HEK293 (cell line): ENCODE data around the gene OR5P2.

Experiments used
- CTCF ChIP-seq: fragments of 450-650 bp; formaldehyde crosslinking; IDR thresholded peaks from 2 replicates; pipeline ENCODE4 v1.5.1; 2016; ENCODE audit warnings: missing biosample characterization, missing genetic modification characterization
- GLIS1 ChIP-seq: fragments of 450-650 bp; formaldehyde crosslinking; IDR thresholded peaks from 2 replicates; pipeline ENCODE4 v1.5.1; 2016; ENCODE audit warnings: missing biosample characterization, missing genetic modification characterization
- SALL2 ChIP-seq: fragments of 450-650 bp; formaldehyde crosslinking; IDR thresholded peaks from 2 replicates; pipeline ENCODE4 v1.5.0; 2017; ENCODE audit warnings: missing biosample characterization, mild to moderate bottlenecking, missing genetic modification characterization, borderline replicate concordance
- ZNF248 ChIP-seq: fragments of 450-650 bp; formaldehyde crosslinking; IDR thresholded peaks from 2 replicates; pipeline ENCODE4 v1.5.1; 2017; ENCODE audit warnings: missing biosample characterization, missing genetic modification characterization
- ZNF362 ChIP-seq: fragments of 450-650 bp; formaldehyde crosslinking; IDR thresholded peaks from 2 replicates; pipeline ENCODE4 v1.5.1; 2016; ENCODE audit warnings: missing biosample characterization, missing genetic modification characterization
- ZNF398 ChIP-seq: fragments of 450-650 bp; formaldehyde crosslinking; IDR thresholded peaks from 2 replicates; pipeline ENCODE4 v1.5.1; 2017; ENCODE audit warnings: missing biosample characterization, missing genetic modification characterization
- ZNF426 ChIP-seq: fragments of 450-650 bp; formaldehyde crosslinking; IDR thresholded peaks from 2 replicates; pipeline ENCODE4 v1.5.1; 2017; ENCODE audit warnings: missing biosample characterization, missing genetic modification characterization, mild to moderate bottlenecking, inconsistent platforms, moderate library complexity

- TF ChIP-seq ZNF248 (tag by site-specific recombination) (no peak), GLIS1 (no peak), ZNF398 (no peak), CTCF (tag by site-specific recombination) (no peak), ZNF426 (tag by site-specific recombination) (no peak), SALL2 (tag by site-specific recombination) (no peak), ZNF362 (tag by site-specific recombination) (no peak)
These were observed 29.6 kb upstream of the OR5P2 start for GRCh38 chr11:7826324-7826723.
